Non-pigmented ciliary epithelial cell (primary cell): ENCODE data around the gene RNF10.
"Not testable (repeated sequence)": the region's sequence is repeated elsewhere in the genome, so short reads cannot be mapped to it uniquely, and the experiment has no call there.

Source experiments
- DNase-seq: peaks from one replicate; pipeline ENCODE4 v3.0.0-alpha.2; 2010; ENCODE audit warnings: low read depth

Gene RNF10

GRCh38 chr12:120580787-120581723 is 46.9 kb downstream of the RNF10 start, which contains the start of gene POP5:
TSS of gene POP5 (minus strand) at chr12:120581402. CDS start at chr12:120581362, 40 bp downstream.
- DNase-seq, result peak; percentile 91

- DNase-seq, result no peak
Measured at GRCh38 chr12:120581998-120582397, 47.8 kb downstream of the RNF10 start.

- no peak for DNase-seq
Measured at GRCh38 chr12:120583478-120584030, 49.4 kb downstream of the RNF10 start.

- no peak for DNase-seq
Measured at GRCh38 chr12:120584343-120585149, 50.4 kb downstream of the RNF10 start.

GRCh38 chr12:120586206-120586605 is 52.0 kb downstream of the RNF10 start:
- DNase-seq, result no peak

- DNase-seq, result no peak
Measured at GRCh38 chr12:120586860-120587259, 52.7 kb downstream of the RNF10 start.

GRCh38 chr12:120588371-120588770 is 54.2 kb downstream of the RNF10 start:
- no peak for DNase-seq

- DNase-seq, result no peak
Measured at GRCh38 chr12:120588948-120589930, 55.1 kb downstream of the RNF10 start.

GRCh38 chr12:120590741-120591407 is 56.7 kb downstream of the RNF10 start:
- DNase-seq, result no peak

- DNase-seq, result no peak
Measured at GRCh38 chr12:120592121-120593049, 58.2 kb downstream of the RNF10 start.

GRCh38 chr12:120596901-120597300 is 62.7 kb downstream of the RNF10 start:
- DNase-seq, result no peak

- no peak for DNase-seq
Measured at GRCh38 chr12:120597861-120598260, 63.7 kb downstream of the RNF10 start.

- DNase-seq, result no peak
Measured at GRCh38 chr12:120598674-120599463, 64.7 kb downstream of the RNF10 start.

GRCh38 chr12:120599672-120600552 is 65.8 kb downstream of the RNF10 start:
- no peak for DNase-seq

- not testable (repeated sequence) for DNase-seq
Measured at GRCh38 chr12:120602416-120602815, 68.3 kb downstream of the RNF10 start.

GRCh38 chr12:120610560-120610959 is 76.4 kb downstream of the RNF10 start:
- DNase-seq, result no peak

- DNase-seq, result not testable (repeated sequence)
Measured at GRCh38 chr12:120611534-120611933, 77.4 kb downstream of the RNF10 start.

- DNase-seq, result no peak
Measured at GRCh38 chr12:120614848-120615247, 80.7 kb downstream of the RNF10 start.
